Osteoblast (primary cell): ENCODE measurements around the gene ZNF778. TPM values are rescaled to one million over a fixed set of nuclear protein-coding genes. Genes with fewer than 3 reads are reported as not detected.
A peak's percentile ranks its signal among the peaks of the same experiment; 100 is the strongest.

Source experiments
- DNase-seq: peaks from one replicate; pipeline ENCODE4 v3.0.0; 2011; ENCODE audit warnings: low spot score, mixed read lengths; ENCODE audit not compliant: insufficient read length; ENCODE audit errors: missing footprints
- H2AFZ ChIP-seq: 2 replicates; pipeline ENCODE4 v1.6.0; 2011; ENCODE audit warnings: mild to moderate bottlenecking, low read length
- H3K27ac ChIP-seq: 2 replicates; pipeline ENCODE4 v1.5.1; 2011; ENCODE audit warnings: mild to moderate bottlenecking, low read depth, low read length, moderate library complexity
- H3K27me3 ChIP-seq: 2 replicates; pipeline ENCODE4 v1.6.0; 2012; ENCODE audit warnings: mild to moderate bottlenecking, control low read depth, inconsistent platforms, low read length, moderate library complexity; ENCODE audit not compliant: insufficient read depth
- H3K36me3 ChIP-seq: 2 replicates; pipeline ENCODE4 v1.5.1; 2011; ENCODE audit warnings: mild to moderate bottlenecking, low read length, control low read depth, moderate library complexity; ENCODE audit not compliant: insufficient read depth
- H3K4me1 ChIP-seq: 2 replicates; pipeline ENCODE4 v1.5.1; 2011; ENCODE audit warnings: mild to moderate bottlenecking, low read length, control low read depth, moderate library complexity; ENCODE audit not compliant: insufficient read depth
- H3K4me2 ChIP-seq: 2 replicates; pipeline ENCODE4 v1.6.0; 2011; ENCODE audit warnings: mild to moderate bottlenecking, low read length; ENCODE audit not compliant: insufficient read depth
- H3K4me3 ChIP-seq: fragments of 200-600 bp; sonication (generic); 3 replicates; pipeline ENCODE4 v1.5.1; 2012; ENCODE audit warnings: mild to moderate bottlenecking, low read length, inconsistent platforms; ENCODE audit not compliant: insufficient read depth
- H3K79me2 ChIP-seq: 2 replicates; pipeline ENCODE4 v1.6.0; 2012; ENCODE audit warnings: mild to moderate bottlenecking, low read length, control low read depth, inconsistent platforms; ENCODE audit not compliant: insufficient read depth
- H3K9me3 ChIP-seq: 2 replicates; pipeline ENCODE4 v1.5.1; 2011; ENCODE audit warnings: low read depth, low read length, control low read depth
- H4K20me1 ChIP-seq: 2 replicates; pipeline ENCODE4 v1.6.0; 2012; ENCODE audit warnings: mild to moderate bottlenecking, low read length, control low read depth; ENCODE audit not compliant: insufficient read depth
- CTCF ChIP-seq: IDR thresholded peaks from 2 replicates; pipeline ENCODE4 v1.5.1; 2011; ENCODE audit warnings: mild to moderate bottlenecking, low read depth, low read length, moderate library complexity; ENCODE audit errors: extremely low read depth
- total RNA-seq: library from RNA; depleted of rRNA; stranded (reverse); fragments of >200 nt; gene quantifications from 2 replicates; pipeline ENCODE4 v1.2.3, GENCODE V29; 2012

ZNF778 gene
- total RNA-seq, result 6.2 and 8.7 TPM in 2 replicates

GRCh38 chr16:89217388-89218191, at the start of gene ZNF778:
Gene ZNF778 (plus strand): TSS chr16:89217703. CDS start chr16:89221128, 3,425 bp downstream.
- H2AFZ ChIP-seq, result peak within 1 kb of the TSS; percentile 91
- no peak for TF ChIP-seq CTCF

GRCh38 chr16:89168381-89169189, 48.9 kb upstream of the ZNF778 start:
- H2AFZ ChIP-seq, result no peak overlapping the region
- no peaks in the 10 kb centered on the region for H3K36me3 ChIP-seq
- DNase-seq, result peak; percentile 86
- H3K27ac ChIP-seq, result no peak overlapping the region
- H3K9me3 ChIP-seq, result no peaks in the 10 kb centered on the region
- H3K79me2 ChIP-seq, result no peaks in the 10 kb centered on the region
- no peak for TF ChIP-seq CTCF
- peaks cover 7% of the 10 kb centered on the region for H3K4me1 ChIP-seq
- H4K20me1 ChIP-seq, result no peaks in the 10 kb centered on the region
- no peak overlapping the region for H3K4me3 ChIP-seq
- peaks cover 8% of the 10 kb centered on the region for H3K27me3 ChIP-seq
- no peak overlapping the region for H3K4me2 ChIP-seq

More at GRCh38 chr16:89217388-89218191, at the start of gene ZNF778:
- peak; percentile 99 for DNase-seq
- peaks cover 19% of the 10 kb centered on the region for H3K36me3 ChIP-seq
- H3K27me3 ChIP-seq, result no peaks in the 10 kb centered on the region
- peaks cover 18% of the 10 kb centered on the region for H3K4me1 ChIP-seq
- peak within 1 kb of the TSS; percentile 88 for H3K27ac ChIP-seq
- H3K4me3 ChIP-seq, result peak within 1 kb of the TSS; percentile 97
- peak within 1 kb of the TSS; percentile 99 for H3K4me2 ChIP-seq
- peaks cover 13% of the 10 kb centered on the region for H4K20me1 ChIP-seq
- H3K79me2 ChIP-seq, result peaks cover 36% of the 10 kb centered on the region
- H3K9me3 ChIP-seq, result no peaks in the 10 kb centered on the region

- no peak overlapping the region for H2AFZ ChIP-seq
- H3K4me3 ChIP-seq, result no peak overlapping the region
- H3K27ac ChIP-seq, result no peak overlapping the region
- H3K27me3 ChIP-seq, result peaks cover 5% of the 10 kb centered on the region
- H3K4me2 ChIP-seq, result no peak overlapping the region
- H3K36me3 ChIP-seq, result no peaks in the 10 kb centered on the region
- DNase-seq, result no peak
- no peaks in the 10 kb centered on the region for H4K20me1 ChIP-seq
- no peaks in the 10 kb centered on the region for H3K9me3 ChIP-seq
- H3K4me1 ChIP-seq, result peaks cover 9% of the 10 kb centered on the region
- no peaks in the 10 kb centered on the region for H3K79me2 ChIP-seq
- TF ChIP-seq CTCF, result no peak
Measured at GRCh38 chr16:89169778-89170177, 47.7 kb upstream of the ZNF778 start.
